ENCODE results near the gene ZAR1L.

ZAR1L gene

DNA sequence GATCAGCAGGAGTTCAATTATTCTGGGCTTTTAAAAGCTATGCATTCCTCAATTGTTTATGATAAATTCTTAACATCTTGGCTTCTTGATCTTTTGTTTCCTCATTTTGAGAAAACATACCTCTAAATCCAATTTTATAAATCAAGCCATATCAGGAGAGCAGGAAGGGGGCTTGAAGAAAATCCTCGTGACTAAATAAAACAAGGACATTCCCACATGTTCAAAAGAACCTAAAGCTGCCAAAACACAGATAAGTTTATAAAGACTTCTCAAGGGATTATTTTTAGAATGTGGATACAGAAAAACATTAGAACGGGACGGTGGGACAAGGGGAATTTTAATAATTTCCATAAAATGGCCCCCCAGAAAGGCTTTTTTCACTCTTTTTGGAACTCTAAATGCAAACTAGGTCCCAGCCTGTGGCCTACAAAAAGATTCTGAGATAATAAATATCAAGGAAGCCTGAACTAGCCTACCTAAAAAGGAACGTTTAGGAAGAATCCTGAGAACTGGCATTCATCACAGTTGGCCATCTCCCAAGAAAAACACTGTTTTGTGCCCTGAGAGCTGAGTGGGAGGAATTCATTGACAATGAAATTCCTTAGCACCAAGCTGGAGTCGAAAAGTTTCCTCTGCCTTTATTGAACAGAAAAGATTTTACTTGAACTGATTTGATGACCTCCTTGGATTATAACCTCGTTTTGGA is 30.1 kb downstream of the ZAR1L start:
- Mint-ChIP-seq H3K27me3 (no peaks in the 10 kb centered on the region), H3K36me3 (ENCODE audit: low read depth) (peaks cover 28% of the 10 kb centered on the region), H3K9me3 (no peaks in the 10 kb centered on the region), H3K4me1 (ENCODE audit: low read depth) (no peaks in the 10 kb centered on the region), H3K27ac (no peak overlapping the region), H3K4me3 (no peak overlapping the region)
- intact Hi-C loops (cut with micrococcal nuclease), result no loop called here

DNA sequence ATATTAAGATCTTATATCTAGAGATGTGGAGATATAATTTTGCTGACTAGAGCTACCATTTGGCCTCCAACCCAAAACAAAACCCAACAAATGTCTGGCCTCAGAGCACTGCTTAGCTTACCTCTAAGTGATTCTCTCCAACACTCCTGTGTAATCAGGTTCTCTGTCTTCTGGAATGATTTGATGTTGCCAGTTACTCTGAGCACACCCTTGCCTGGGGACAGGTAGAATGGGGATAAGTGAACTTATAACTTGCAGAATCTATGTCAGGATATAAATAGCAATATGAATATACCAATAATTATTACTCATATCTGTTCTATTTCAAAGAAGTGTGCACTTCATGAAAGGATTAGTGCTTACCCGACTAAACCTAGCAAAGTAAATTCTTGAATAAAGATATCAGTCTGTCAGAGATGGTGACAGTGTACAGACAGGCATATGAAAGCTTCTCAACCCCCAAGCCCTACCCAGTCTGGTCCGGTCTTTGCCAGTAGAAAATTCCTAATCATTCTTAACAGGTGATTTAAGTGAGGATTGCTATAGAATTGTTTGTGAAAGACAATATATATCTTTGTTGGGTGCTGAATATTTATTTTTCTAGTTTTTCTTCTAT is 33.0 kb downstream of the ZAR1L start:
- intact Hi-C loops (cut with micrococcal nuclease), result no loop called here
- Mint-ChIP-seq H3K4me1 (ENCODE audit: low read depth) (no peaks in the 10 kb centered on the region), H3K27ac (no peak overlapping the region), H3K9me3 (no peaks in the 10 kb centered on the region), H3K4me3 (no peak overlapping the region), H3K27me3 (no peaks in the 10 kb centered on the region), H3K36me3 (ENCODE audit: low read depth) (peaks cover 34% of the 10 kb centered on the region)

DNA sequence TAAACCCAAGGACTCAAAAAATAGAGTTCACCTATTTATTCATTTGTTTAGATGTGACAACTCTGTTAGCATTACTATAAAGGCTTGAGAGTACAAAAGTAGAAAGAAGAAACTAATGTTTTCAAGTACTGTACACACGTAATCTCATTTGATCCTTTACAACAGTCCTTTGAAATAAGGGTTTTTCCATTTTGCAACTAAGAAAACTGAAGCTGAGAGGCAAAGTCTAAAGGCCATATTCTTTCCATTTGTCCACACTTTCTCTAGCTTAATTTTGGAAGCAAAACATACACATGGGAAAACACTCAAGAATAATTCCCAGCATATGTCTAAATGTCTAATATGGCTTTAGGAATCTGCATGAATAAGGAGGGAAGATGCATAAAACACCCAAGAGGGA is 34.1 kb downstream of the ZAR1L start:
- no peaks in the 10 kb centered on the region for H3K4me1 Mint-ChIP-seq (ENCODE audit: low read depth)
- intact Hi-C loops (cut with micrococcal nuclease), result no loop called here
- H3K4me3 Mint-ChIP-seq, result no peak overlapping the region
- no peak overlapping the region for H3K27ac Mint-ChIP-seq
- no peaks in the 10 kb centered on the region for H3K9me3 Mint-ChIP-seq
- peaks cover 42% of the 10 kb centered on the region for H3K36me3 Mint-ChIP-seq (ENCODE audit: low read depth)
- no peaks in the 10 kb centered on the region for H3K27me3 Mint-ChIP-seq

DNA sequence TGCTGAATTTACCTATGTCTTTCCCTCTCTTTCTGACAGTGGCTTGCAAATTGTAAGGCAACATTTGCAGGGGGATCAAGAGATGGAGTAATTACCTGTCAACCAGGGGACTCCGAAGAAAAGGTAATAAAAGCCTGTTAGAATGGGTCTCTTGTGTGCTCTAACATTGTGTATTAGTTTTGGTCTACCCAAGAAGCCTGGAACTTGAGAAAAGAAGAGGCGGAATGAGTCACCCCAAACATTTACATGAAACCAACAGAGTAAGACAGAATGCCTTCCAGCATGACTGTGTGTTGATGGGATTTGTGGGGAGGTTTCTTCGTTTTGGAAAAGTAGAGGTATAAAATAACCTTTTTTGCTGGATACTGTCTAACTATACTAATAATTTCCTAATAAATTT is 36.7 kb downstream of the ZAR1L start:
- H3K9me3 Mint-ChIP-seq, result no peaks in the 10 kb centered on the region
- H3K36me3 Mint-ChIP-seq (ENCODE audit: low read depth), result peaks cover 58% of the 10 kb centered on the region
- H3K27me3 Mint-ChIP-seq, result no peaks in the 10 kb centered on the region
- no peak overlapping the region for H3K27ac Mint-ChIP-seq
- intact Hi-C loops (cut with micrococcal nuclease), result no loop called here
- no peaks in the 10 kb centered on the region for H3K4me1 Mint-ChIP-seq (ENCODE audit: low read depth)
- H3K4me3 Mint-ChIP-seq, result no peak overlapping the region

DNA sequence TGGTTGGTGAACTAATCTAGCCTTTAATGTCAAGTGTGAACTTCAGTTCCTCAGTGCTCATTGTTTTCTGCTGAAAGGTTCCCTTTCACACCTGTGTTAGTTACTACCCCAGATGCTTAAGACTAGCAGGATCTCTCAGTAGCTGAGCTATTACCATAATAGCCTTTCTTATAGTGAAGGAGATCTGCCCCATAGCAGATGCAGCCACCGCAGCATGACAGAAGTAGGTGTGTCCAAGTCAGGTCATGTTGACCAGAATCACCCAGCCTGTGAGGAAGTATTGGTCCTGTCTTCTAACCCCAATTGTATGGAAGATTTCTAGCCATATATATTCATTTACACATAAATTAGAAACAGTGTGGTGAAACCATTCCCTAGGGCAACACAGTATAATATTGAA is 37.3 kb downstream of the ZAR1L start:
- Mint-ChIP-seq H3K4me3 (no peak overlapping the region), H3K36me3 (ENCODE audit: low read depth) (peaks cover 56% of the 10 kb centered on the region), H3K27ac (no peak overlapping the region), H3K4me1 (ENCODE audit: low read depth) (no peaks in the 10 kb centered on the region), H3K27me3 (no peaks in the 10 kb centered on the region), H3K9me3 (no peaks in the 10 kb centered on the region)
- intact Hi-C loops (cut with micrococcal nuclease), result no loop called here

DNA sequence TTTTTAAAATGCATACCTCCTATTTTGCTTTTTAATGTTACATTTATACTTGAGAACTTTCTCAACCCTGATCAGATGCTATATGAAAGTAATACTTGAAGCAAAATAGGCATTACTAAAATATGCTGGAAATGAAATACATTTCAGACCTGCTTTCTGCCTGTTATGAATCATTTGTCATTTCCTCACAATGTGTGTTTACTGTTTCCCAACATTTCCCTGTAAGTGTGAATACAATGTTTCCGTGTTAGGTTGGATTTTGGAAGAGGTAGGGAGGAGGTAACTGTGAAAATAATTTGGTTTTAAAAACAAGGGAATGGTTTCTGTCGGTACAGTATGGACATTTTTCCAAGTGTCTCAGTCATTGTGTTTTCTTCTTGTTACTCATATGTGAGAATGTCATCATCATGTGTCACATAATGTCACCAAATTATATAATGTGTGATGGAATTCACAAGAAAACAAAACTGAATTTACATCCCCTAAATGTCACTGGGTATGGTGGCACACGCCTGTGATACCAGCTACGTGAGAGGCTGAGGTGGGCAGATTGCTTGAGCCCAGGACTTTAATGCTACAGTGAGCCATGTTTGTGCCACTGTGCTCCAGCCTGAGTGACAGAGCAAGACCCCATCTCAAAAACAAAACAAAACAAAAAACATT is 43.0 kb downstream of the ZAR1L start:
- no peak overlapping the region for H3K27ac Mint-ChIP-seq
- H3K27me3 Mint-ChIP-seq, result no peaks in the 10 kb centered on the region
- H3K9me3 Mint-ChIP-seq, result no peaks in the 10 kb centered on the region
- H3K4me3 Mint-ChIP-seq, result no peak overlapping the region
- H3K4me1 Mint-ChIP-seq (ENCODE audit: low read depth), result no peaks in the 10 kb centered on the region
- intact Hi-C loops (cut with micrococcal nuclease), result no loop called here
- H3K36me3 Mint-ChIP-seq (ENCODE audit: low read depth), result peaks cover 72% of the 10 kb centered on the region

DNA sequence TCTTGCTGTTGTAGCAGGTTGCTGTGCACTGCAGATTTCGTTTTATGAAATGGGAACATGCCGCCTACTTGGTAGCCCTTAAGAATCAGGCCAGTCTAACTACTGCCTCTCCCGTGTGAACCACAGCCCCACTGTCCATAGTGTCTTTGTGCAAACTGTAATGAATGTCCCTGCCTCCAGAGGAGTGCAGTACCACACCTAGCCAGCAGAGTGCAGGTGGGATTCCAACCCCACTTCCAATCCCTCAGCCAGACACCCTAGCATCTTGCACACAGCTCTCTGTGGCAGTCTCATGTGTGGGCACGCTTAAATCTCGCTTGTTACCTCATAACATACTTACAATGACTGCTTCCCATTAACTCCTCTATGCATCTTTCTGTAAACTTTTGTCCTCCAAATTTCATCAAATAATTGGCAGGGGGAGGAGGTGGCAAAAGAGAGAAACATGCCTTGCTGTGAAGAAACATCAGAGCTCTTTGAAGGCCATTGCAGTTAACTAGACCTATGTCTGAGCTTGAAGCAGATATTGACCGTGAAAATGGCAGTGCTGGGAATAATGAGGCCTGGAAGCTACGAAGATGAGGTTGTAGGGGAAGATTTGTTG is 47.2 kb downstream of the ZAR1L start:
- Mint-ChIP-seq H3K36me3 (ENCODE audit: low read depth) (peaks cover 79% of the 10 kb centered on the region), H3K9me3 (no peaks in the 10 kb centered on the region), H3K4me3 (no peak overlapping the region), H3K27ac (no peak overlapping the region), H3K4me1 (ENCODE audit: low read depth) (no peaks in the 10 kb centered on the region), H3K27me3 (no peaks in the 10 kb centered on the region)
- intact Hi-C loops (cut with micrococcal nuclease), result no loop called here

DNA sequence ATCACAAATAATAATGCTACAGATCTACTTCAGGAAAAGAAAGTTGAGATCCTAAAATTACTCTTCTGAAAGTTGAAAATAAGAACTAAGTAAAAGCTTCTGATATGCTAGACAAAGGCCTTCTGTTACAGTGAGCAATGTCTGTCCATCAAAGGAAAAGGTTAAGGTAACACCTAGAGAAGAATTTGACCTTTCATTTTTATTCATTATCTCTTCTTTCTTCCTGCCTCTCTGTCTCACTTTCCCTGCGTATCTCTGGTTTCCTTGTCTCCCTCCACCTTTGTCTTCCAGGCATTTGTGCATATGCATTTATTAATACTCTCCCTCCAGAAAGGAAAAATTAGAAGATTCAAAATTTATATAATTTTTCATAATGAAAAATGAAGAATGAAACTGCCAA is 49.0 kb downstream of the ZAR1L start:
- intact Hi-C loops (cut with micrococcal nuclease), result no loop called here
- H3K9me3 Mint-ChIP-seq, result no peaks in the 10 kb centered on the region
- peaks cover 83% of the 10 kb centered on the region for H3K36me3 Mint-ChIP-seq (ENCODE audit: low read depth)
- H3K4me1 Mint-ChIP-seq (ENCODE audit: low read depth), result no peaks in the 10 kb centered on the region
- H3K27me3 Mint-ChIP-seq, result no peaks in the 10 kb centered on the region
- H3K4me3 Mint-ChIP-seq, result no peak overlapping the region
- H3K27ac Mint-ChIP-seq, result no peak overlapping the region

DNA sequence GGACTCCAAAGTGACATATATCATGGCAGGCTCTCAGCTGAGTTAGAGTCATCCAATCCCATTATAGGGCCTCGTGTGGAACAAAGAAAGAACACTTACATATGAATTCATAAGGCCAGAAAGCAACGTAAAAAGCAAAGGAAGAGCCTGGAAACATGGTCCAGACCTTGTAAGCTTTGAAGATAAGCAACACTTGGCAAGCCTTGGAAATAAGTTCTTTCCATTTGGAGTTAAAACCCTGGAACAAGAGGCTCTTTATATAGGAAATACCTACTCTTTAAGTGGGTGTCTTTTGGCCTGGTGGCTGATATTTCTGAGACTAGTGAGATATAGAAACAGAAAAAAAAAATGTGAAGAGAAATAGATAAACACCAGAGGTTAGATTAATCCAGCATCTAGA is 49.4 kb downstream of the ZAR1L start:
- intact Hi-C loops (cut with micrococcal nuclease), result no loop called here
- H3K27ac Mint-ChIP-seq, result no peak overlapping the region
- H3K4me1 Mint-ChIP-seq (ENCODE audit: low read depth), result no peaks in the 10 kb centered on the region
- peaks cover 83% of the 10 kb centered on the region for H3K36me3 Mint-ChIP-seq (ENCODE audit: low read depth)
- H3K4me3 Mint-ChIP-seq, result no peak overlapping the region
- H3K27me3 Mint-ChIP-seq, result no peaks in the 10 kb centered on the region
- H3K9me3 Mint-ChIP-seq, result no peaks in the 10 kb centered on the region

DNA sequence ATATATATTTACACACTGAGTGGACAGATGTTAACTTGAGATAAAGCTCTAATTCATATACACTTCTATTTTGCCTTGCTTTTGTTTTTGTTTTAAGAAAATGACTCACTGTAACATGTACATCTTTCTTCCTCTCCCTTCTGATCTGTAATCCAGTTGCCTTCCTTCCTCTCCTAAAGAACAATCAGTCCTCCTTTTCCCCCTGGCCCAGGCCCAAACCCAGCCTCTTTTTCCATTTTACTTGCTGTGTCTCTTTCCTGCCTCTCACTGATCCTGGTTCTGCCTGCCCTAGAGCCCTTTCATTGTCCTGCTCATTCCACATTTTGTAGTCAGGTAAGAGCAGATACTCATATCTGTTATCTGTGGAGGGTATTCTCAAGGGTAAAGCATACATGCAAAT is 50.8 kb downstream of the ZAR1L start:
- no peaks in the 10 kb centered on the region for H3K27me3 Mint-ChIP-seq
- no peaks in the 10 kb centered on the region for H3K9me3 Mint-ChIP-seq
- no peaks in the 10 kb centered on the region for H3K4me1 Mint-ChIP-seq (ENCODE audit: low read depth)

DNA sequence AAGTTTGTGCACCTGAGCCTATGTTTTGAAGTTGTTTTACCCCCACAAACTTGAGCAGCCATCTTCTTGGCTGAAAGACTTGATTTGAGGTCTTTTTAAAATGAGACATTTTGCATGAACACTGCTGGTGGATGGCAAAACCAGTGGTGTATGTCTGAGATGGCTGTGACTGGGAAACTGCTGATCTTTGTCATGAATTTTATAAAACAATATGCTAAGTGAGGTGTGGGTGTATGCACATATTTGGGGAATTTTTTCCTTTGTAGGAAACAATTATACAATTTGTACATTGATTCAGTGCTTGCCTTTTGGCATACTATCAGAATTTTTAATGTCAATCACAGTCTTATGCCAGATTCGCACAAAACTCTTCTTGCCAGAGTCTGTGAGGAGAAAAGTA is 52.5 kb downstream of the ZAR1L start:
- H3K4me3 Mint-ChIP-seq, result no peak overlapping the region
- no peaks in the 10 kb centered on the region for H3K4me1 Mint-ChIP-seq (ENCODE audit: low read depth)
- no peak overlapping the region for H3K27ac Mint-ChIP-seq
- H3K36me3 Mint-ChIP-seq (ENCODE audit: low read depth), result peaks cover 70% of the 10 kb centered on the region
- H3K27me3 Mint-ChIP-seq, result no peaks in the 10 kb centered on the region
- H3K9me3 Mint-ChIP-seq, result no peaks in the 10 kb centered on the region
- intact Hi-C loops (cut with micrococcal nuclease), result no loop called here

More for the DNA sequence above, 50.8 kb downstream of the ZAR1L start:
- no peak overlapping the region for H3K4me3 Mint-ChIP-seq
- H3K27ac Mint-ChIP-seq, result no peak overlapping the region
- peaks cover 82% of the 10 kb centered on the region for H3K36me3 Mint-ChIP-seq (ENCODE audit: low read depth)
- intact Hi-C loops (cut with micrococcal nuclease), result no loop called here

DNA sequence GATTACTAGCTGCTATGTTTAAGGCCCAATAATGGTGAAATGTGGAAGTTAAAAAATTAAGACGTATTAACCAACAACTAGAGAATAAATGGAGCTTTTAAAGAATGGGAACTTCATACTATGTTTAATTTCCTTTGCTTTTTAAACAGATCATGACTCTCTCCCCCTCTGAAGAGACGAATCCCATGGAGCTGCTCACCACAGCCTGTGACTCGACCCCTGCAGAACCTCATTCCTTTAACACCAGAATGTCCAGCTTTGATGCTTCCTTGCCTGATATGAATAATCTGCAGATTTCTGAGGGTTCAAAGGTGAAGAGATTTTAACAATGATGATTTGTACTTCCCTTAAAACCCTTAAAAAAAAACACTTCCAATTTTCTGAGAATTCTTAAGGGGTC is 53.0 kb downstream of the ZAR1L start:
- intact Hi-C loops (cut with micrococcal nuclease), result no loop called here
- Mint-ChIP-seq H3K9me3 (no peaks in the 10 kb centered on the region), H3K27me3 (no peaks in the 10 kb centered on the region), H3K36me3 (ENCODE audit: low read depth) (peaks cover 65% of the 10 kb centered on the region), H3K4me3 (no peak overlapping the region), H3K27ac (no peak overlapping the region), H3K4me1 (ENCODE audit: low read depth) (no peaks in the 10 kb centered on the region)

DNA sequence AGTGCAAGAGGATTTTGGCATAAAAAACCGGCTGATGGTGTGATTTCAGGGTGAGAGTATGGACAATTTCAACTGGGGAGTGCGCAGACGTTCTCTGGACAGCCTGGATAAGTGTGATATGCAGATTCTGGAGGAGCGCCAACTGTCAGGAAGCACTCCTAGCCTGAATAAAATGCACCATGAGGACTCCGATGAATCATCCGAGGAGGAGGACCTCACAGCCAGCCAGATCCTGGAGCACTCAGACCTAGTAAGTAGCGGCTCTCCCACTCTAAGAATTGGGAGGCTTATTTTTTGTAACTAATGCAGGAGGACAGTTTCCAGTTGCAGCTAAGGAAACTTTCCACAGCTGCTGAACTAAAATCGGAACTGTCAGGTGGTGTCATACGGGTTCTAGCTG is 53.6 kb downstream of the ZAR1L start:
- Mint-ChIP-seq H3K4me1 (ENCODE audit: low read depth) (no peaks in the 10 kb centered on the region), H3K9me3 (no peaks in the 10 kb centered on the region), H3K27me3 (no peaks in the 10 kb centered on the region), H3K4me3 (no peak overlapping the region), H3K27ac (no peak overlapping the region), H3K36me3 (ENCODE audit: low read depth) (peaks cover 60% of the 10 kb centered on the region)
- intact Hi-C loops (cut with micrococcal nuclease), result no loop called here

DNA sequence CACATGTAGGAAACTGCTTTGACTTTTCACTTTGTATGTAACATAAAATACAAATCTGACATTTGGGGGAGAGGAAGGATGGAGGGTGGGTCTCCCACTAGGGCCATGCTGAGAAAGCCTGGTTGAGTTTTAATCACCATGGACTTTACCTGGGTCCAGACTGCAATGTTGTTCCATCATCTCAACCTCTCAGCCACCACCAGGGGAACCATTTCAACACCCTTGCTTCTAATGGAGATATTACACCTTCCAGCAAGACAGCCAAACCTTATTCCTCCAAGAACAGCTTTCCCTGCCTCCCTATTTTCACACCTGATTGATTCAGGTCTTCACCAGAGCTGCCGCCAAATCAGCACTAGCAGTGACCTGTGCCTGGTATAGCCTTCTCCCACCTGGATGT is 56.0 kb downstream of the ZAR1L start:
- H3K27ac Mint-ChIP-seq, result peak overlapping the region; percentile 12
- H3K4me1 Mint-ChIP-seq (ENCODE audit: low read depth), result no peaks in the 10 kb centered on the region
- intact Hi-C loops (cut with micrococcal nuclease), result no loop called here
- peaks cover 58% of the 10 kb centered on the region for H3K36me3 Mint-ChIP-seq (ENCODE audit: low read depth)
- no peaks in the 10 kb centered on the region for H3K9me3 Mint-ChIP-seq
- no peak overlapping the region for H3K4me3 Mint-ChIP-seq
- H3K27me3 Mint-ChIP-seq, result no peaks in the 10 kb centered on the region
